GM18873 (cell line): ENCODE results near the gene NEUROD2.

Experiments
- ATAC-seq: cut with Tn5 transposase; IDR thresholded peaks from one replicate; pipeline ENCODE4 v1.9.1; 2021; ENCODE audit warnings: mild to moderate bottlenecking, moderate library complexity, moderate number of reproducible peaks; ENCODE audit not compliant: unreplicated experiment, low FRiP score

The NEUROD2 gene

DNA sequence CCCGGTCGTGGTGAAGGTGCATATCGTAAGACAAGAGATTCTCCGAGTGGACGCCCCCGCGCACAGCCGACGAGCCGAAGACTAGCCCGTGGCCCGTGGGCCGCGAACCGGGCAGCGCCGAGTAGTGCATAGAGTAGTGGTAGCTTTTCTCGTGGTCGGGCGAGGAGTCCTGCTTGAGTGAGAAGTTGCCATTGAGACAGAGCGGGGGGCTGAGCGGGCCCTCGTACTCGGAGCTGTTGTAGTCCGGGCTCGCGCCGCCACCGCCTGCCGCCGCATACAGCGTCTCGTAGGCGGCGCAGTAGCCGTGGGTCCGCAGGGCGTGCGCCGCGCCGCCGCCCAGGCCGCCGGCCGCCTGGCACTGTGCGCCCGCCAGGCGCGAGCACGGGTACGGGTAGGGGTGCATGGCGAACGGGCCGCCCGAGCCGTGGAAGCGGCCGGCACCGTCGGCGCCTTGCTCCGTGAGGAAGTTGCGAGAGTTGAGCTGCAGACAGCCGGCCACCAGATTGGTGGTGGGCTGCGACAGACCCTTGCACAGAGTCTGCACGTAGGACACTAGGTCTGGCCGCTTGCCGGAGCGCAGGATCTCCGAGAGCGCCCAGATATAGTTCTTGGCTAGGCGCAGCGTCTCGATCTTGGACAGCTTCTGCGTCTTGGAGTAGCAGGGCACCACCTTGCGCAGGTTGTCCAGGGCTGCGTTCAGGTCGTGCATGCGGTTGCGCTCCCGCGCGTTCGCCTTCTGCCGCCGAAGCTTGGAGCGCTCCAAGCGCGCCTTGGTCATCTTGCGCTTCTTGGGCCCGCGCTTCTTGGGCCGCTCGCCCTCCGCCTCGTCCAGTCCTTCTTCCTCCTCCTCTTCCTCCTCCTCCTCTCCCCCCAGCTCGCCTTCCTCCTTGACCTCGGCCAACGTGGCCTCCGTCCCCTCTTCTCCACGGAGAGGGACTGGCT is 2.0 kb downstream of the NEUROD2 start:
- no peak for ATAC-seq

DNA sequence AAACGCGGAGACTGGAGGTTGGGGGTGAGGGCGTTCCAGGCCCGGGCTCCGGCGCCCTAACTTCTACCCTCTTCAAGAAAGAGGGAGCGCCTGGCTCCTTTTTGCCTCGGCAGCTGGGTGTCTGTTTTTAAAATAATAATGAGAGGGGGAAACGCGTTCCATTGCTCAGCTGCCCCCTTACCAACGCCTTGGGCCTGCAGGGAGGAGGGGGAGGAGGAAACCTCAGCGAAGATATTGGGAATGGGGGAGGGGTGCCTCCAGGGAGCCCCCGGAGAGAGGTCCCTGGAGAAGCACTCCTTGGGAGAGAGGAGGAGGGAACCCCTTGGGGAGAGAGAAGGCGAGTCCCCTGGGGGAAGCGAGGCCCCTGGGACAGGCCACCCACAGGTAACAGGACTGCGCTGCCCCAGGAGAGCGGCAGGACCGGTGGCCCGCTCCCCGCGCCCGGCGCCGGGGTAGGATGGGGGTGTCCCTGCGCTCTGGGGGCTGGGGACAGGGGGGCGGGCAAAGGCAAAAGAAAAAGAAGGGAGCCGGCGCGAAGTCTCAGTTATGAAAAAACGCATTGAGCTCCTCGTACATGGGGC is 2.7 kb downstream of the NEUROD2 start:
- no peak for ATAC-seq

DNA sequence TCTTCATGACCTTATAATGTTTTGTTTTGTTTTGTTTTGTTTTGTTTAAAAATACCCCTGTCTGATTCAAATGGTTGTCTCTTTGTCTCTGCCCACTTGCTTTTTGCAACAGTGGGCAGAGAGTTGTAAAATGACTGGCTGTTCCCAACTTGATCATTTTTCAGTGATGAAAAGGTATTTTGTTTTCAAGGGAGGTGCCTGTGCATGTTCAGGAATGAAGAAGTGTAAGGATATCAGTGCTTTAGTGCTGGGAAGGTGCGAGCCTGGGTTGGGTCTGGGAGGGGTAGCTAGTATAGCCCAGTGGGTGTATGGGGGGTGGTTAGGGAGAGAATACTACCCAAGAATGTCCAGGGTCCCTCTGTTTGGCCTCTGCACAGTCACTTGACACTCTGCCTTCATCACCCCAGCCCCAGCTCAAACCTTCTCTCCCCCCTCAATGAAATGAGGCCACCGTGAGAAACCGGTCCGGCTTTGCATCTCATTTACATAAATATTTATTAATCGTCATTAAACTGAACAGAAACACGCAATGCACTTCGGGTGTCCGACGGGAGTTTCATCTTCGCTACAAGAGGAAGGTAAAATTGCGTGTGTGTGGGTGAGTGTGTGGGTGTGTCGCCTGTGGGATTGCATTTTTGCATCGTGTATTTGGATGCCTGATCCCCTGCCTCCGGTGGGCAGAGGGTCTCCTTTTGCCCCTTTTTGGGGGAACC is 4.3 kb downstream of the NEUROD2 start:
- ATAC-seq, result no peak

DNA sequence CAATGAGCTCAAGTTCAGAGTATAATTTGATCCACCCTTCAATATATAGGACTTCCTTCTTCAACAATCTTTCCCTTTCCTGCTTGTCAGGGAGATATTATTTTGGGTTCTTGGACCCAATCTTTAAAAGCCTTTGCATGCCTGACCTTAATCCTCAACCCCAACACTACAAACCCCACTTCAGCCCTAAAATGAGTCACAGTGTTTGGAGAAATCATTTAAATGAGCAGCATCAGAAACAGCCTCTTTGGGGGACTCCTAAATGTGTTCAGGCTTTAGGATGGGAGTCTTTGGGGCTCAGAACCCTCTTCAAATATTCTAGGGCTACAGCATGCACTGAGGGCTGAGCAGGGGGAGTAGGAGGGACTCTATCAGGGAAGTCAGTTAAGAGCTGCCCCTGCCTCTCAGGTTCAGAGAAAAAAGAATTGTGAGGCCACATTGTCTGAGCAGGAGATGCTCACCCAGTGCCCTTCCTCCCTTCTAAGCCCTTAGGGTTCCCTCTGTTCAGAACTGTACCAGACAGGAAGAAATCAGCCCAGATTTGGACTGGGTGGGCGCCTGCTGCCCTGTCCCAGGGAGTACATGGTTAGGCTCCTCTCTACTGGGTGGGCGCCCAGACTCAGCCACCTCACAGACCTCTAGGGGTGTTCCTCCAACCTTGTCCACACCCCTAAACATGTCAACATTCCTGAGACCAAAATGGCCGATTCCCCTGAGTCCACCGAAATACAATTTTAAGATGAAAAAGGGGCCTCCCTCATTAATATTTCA is 5.0 kb downstream of the NEUROD2 start:
- no peak for ATAC-seq

DNA sequence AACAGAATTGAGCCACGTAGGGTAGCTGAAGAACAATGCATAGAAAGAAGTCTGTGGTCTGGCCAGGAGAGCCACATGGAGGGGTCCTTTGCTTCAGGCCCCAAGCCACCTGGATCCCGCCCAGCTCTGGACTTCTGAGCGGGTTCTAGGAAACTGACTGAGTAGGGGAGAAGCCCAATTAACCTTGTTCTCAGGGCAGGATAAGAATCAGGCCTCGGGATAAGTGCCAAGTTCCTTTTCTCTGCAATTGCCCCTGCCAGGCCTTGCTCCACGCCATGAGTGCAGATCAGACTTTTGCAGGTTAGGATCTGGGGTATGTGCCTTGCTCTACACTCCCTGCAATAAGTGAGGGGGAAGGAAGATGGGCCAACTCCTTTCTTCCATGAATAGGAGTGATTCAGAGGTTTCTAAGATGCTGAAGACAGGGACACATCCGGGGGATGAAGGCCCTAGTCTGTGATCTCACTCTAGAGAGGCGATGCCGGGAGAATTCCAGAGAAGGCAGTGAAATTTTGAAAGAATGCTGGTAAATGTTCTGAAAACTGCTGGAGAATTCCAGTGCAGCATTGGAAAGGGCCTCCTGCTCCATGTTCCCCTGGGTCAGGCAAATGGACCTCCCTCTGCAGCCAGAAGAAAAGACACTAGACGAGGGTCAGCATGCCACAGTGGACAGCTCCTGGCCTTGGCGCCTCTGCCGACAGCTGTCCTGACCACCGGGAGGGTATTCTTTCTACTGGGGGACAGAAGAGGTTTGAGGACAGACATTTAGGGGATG is 5.8 kb downstream of the NEUROD2 start:
- no peak for ATAC-seq

DNA sequence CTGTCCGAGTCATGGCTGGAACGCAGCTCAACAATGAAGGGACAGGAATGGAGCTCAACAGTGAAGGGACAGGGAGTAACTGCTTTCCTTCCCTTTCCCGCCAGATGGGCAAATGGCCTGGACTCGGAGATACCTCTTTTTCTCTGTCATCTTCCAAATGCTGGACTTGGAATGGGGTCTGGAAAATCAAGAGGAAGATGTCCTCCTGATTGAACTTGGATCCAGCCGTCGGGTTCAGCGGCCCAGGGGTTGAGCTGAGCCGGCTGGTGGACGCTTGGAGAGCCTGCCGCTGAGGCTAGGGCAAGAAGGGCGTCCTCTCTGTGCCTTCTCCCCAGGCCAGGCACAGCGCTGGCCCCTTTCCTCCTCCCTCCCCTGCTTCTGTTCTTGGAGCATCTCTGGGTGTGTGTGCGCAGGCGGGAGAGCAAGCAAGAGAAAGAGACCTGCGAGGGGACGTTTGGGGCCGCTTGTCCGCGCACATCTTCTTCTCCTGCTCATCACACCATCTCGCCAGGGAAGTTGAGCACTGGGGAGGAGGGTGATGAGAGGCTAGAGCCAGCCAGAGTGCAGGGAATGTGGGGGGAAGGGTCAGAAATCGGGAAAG is 6.6 kb downstream of the NEUROD2 start:
- no peak for ATAC-seq

DNA sequence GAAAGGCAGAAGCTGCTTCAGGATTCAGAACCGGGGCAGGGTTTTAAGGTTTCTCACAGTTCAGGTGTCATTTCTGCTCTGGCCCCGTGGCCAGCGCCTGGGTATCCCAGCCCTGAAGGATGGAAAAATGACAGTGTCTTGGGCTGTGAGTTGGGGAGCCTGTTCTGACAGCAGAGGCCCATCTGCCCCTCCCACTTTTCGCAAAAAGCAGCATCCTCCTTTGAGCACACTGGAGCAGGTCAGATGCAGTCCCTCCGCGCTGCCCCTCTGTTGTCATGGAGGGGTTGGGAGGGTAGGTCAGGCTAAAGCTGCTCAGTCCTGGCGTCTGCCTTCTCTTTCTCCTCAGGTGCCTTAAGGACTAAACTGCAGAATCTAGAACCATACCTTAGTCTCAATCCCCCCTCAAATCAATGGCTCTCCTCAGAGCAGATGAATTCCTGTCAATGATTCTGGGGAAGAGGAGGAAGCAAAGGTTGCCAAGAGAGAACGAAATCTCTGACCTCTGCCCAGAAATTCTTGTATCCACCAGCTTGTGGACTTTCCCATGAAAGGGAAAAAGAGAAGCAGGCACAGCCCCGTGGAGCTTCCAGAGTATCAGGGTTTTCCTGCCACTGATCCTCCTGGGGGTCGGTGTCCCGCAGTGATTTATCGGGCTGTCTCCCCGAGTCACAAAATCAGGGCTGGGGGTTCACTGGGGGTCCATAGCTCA is 7.3 kb downstream of the NEUROD2 start:
- no peak for ATAC-seq

DNA sequence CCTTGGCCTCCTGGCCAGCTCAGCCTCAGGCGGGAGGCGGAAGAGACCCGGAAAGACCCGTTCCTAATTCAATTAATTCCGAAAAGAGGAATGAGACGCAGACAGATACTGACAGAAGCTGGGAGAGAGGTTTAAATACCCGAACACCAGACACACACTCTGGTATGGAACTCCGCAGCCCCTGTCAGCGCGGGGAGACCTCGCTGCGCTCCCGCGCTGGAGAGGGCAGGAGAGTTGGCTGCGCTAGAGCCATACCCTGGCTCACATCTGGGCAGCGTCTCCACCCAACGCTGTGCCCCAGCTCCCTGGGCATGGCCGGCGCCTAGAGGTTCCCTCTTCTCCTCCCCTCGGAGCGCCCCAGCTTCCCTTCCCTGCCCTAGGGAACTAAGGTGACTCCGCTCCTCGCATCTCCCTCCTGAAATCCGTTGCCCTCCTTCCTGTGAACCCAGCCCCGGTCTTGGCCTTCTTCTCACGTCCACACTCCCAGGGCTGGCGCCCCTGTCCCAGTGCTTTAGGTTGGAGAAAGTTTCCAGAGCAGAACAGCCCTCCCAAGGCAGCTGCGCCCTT is 8.0 kb downstream of the NEUROD2 start:
- no peak for ATAC-seq

DNA sequence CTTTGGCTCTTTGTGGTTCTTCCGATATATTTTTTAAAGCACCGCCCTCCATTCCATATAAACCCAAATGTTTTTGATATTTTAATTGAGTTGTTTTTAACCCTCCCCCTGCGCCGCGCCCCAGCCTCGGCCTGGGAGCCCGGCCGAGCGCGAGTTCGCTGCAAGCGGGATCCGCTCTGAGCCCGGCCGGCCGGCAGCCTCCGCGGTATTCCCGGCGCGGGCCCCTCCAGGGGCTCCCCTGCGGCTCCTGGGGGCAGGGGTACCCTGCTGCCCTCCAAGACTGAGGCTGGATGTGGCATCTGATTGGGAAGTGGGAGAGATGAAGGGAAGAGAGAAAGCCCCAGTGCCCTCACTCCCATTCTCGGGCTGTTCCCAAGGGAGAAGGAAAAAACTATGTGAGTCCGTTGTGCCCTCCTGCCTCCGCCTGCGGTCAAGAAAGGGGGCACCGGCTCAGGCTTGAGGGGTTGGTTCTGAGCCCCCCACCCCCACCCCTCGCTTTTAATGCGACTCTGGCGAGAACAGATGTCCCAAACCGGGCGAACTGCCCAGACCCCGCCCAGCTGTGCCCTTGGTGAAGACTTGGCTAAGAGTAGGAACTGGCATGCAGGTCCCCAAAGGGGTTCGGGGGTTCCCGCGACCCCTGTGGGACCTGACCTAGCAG is 8.6 kb downstream of the NEUROD2 start:
- no peak for ATAC-seq

DNA sequence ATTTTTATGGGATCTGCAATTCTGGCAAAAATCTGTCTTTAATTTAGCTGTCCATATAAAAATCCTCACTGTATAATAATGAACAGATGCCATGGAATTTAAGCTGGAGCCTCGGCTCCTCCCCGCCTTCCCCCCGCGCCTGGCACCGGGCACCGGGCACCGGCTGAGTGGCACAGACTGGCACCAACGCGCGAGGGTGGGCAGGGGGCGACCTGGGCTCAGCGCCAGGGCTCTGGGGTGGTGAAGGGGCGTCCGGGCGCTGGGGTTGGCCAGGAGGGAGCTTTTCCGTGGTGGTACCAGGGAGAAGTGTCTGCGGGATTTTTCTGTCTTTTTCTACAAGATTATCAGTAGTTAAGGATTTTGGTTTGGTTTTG is 9.1 kb downstream of the NEUROD2 start:
- no peak for ATAC-seq

DNA sequence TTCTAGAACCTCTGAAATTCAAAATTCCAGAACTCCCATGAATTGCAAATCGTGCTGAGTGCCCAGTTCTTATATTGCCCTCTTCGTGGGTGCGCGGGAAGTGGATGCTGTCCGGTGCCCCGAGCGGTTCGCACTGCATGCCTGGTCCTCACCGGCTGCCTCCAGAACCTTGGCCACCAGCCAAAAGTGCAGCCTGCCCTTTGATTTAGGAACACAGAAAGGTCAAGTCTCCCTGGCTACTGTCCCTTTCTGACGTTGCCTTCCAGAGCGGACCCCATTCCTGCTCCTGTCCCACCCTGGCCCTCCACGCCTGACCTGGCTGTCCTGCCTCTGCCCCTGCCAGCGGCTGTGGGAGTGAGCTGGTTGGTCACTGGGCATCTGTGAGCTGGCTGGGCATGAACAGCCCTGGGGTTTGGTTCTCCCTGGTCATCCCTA is 9.7 kb downstream of the NEUROD2 start:
- no peak for ATAC-seq

DNA sequence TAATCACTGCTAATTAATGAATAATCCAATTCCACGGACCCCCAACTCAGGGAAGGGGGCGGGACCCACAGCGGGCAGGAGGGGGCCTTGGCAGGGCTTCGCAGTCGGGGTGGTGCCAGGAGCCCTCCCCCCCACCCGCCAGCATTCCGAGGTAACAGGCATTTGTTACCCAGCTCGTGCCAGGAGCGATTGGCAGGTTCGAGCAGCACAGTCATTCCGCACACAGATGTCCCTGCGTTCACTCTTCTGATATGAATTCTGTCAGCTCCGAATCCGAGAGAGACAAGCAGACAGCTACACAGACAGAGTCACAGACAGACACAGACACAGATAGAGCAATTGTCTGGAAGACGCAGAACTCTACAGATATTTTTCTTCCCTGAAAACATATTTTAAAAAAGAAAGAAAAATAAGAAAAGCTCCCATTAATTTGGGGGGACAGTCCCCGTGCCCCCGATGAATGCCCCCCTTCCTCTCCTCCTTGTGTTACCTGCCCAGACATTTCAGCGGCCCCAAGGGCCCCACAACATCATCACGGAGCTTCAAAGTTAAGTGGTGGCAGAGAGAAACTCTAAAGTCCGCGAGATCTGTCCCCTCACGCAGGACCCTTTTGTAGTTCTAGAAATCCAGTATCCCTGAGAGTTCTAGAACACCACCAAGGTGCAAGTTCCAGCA is 10.2 kb downstream of the NEUROD2 start:
- ATAC-seq, result no peak

DNA sequence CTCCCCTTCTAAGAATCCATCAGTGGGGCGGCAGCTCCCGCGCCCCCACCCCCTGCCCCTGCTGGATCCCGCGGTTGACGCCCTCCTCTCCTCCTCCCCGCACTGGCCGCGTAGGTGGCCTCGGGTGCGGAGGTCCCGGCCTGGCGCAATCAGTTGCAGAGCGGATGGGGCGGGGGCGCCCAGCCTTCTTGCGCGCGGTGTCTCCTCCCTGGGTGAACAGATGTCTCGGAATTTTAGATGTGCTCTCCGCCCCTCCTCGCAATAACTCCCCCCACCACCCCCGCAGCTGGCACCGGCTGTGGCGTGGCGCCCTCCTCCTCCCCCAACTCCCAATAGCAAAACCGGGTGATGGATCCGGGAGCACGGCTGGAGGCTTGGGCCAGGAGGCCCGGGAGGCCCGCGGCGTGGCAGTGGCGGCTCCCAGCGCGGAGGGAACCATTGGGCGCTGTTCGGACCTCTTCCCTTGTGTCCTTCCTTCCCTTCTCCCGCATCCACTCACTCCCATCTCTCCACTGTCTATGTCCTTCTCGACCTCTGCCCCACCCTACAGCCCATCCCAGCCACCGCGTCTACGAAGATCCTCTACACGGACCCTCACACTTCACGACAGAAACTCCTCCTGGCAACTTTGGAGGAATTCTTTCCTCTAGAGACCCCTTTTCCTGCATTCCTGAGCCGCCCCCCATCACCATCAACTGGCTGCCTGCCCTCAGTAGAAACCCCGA is 11.0 kb downstream of the NEUROD2 start:
- no peak for ATAC-seq

DNA sequence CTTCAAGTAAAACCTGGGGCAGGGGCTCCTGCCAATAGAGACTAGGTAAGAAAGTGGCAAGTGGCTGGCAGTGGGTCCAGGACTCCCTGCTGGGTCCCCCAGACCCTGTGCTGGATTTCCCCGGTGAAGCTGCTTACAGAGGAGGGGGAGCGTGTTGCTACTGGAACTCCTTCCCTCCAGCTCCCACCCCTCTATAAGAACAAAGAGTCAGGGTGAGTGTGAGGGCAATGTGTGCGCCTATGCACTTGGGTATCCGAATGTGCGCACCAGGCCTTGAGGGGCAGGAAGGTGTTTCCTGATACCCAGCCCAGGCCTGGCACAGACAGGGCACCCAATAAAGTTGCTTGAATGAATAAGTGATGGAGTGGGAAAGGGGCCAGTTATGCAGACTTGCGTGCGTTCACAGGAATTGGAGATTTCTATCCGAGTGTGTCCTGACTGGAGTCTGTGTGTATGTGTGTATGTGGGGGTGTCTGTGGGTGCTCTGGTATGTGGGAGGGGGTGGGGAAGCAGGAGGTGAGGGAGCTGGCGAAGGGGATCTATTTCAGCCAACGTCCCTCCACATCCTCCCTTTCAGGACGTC is 11.7 kb downstream of the NEUROD2 start:
- no peak for ATAC-seq

DNA sequence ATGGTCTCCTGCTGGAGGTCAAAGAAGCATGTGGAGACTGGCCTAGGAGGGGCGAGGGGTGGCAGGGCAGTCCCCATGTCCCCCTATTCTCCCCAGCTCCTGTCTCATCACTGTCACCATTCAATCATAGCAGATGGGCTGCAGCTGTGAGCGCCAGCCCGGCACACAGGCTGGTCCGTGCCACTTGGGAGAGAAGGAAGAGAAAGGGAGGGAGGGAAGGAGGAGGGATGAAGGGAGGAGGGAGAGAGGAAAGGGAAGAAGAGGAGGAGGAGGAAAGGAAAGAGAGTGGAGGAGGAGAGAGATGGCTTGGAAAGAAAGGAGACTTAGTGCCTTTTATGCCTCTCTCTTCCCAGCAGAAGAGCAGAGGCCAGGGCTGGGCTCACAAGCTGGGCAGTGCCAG is 12.4 kb downstream of the NEUROD2 start:
- ATAC-seq, result no peak

DNA sequence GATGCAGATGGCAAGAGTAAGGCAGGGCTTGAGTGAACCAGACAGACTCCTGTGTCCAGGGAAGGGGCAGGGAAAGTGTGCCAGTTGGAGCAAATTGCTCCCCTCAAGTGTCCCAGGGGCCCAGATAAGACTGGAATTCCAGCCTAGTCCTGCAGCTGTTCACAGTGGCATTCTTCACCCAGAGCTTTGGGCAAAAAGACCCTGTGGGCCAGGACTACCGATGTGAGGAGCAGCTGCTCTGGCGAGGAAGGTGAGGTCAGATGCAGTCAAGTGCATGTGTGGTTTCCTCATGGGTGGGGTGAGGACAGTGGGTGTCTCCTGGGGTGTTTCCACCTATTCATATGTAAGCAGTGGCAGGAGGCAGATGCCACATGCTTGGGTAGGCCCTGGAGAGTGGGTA is 14.3 kb downstream of the NEUROD2 start:
- no peak for ATAC-seq
